ENCODE measurements around the gene DUOX2.
A peak's percentile ranks its signal among the peaks of the same experiment; 100 is the strongest.
"Not testable (repeated sequence)": the region's sequence is repeated elsewhere in the genome, so short reads cannot be mapped to it uniquely, and the experiment has no call there.

Gene DUOX2

GRCh38 chr15:45138814-45139765 lies 25.1 kb upstream of the DUOX2 start:
- DNase-seq = no peak

GRCh38 chr15:45137703-45138102 lies 23.7 kb upstream of the DUOX2 start:
- DNase-seq = no peak

DNA sequence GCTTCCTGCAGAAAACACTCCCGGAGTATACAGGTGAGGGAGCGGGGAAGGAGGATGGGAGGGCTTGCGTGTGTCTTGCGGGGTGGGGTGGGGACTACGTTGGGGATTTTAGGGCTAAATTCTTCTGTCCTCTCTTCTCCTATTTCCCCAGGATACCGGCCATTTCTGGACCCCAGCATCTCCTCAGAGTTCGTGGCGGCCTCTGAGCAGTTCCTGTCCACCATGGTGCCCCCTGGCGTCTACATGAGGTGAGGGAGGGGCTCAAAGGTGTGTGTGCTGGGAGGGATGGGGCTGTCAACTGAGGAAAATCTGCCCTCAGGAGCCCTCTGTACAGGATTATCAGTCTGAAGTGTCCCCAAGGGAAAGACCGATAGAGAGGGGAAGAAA lies 22.4 kb upstream of the DUOX2 start:
- DNase-seq = no peak

DNA sequence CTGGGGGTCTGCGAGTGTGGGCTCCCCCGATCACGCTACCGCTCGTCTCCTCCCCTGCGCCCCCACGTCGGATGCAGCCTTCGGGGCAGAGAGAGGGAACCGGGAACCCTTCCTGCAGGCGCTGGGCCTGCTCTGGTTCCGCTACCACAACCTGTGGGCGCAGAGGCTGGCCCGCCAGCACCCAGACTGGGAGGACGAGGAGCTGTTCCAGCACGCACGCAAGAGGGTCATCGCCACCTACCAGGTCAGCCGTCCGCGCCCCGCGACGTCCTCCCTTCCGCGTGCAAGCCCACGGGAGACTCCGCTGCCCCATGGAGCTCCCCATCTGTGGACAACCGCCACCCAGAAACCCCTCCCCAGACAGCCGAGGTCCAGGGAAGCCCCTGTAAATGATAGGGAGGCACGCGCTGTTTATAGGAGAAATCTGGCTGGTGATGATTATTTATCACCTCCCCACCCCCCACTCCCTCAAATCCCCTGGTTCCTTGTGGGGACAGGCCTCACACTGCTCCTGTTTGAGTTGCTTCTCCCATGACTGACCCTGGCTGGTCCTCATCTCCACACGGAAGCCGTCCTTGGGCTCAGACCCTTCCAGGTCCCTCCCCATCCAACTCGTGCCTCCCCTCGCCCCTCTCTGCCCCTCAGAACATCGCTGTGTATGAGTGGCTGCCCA lies 21.9 kb upstream of the DUOX2 start:
- not testable (repeated sequence) for DNase-seq

DNA sequence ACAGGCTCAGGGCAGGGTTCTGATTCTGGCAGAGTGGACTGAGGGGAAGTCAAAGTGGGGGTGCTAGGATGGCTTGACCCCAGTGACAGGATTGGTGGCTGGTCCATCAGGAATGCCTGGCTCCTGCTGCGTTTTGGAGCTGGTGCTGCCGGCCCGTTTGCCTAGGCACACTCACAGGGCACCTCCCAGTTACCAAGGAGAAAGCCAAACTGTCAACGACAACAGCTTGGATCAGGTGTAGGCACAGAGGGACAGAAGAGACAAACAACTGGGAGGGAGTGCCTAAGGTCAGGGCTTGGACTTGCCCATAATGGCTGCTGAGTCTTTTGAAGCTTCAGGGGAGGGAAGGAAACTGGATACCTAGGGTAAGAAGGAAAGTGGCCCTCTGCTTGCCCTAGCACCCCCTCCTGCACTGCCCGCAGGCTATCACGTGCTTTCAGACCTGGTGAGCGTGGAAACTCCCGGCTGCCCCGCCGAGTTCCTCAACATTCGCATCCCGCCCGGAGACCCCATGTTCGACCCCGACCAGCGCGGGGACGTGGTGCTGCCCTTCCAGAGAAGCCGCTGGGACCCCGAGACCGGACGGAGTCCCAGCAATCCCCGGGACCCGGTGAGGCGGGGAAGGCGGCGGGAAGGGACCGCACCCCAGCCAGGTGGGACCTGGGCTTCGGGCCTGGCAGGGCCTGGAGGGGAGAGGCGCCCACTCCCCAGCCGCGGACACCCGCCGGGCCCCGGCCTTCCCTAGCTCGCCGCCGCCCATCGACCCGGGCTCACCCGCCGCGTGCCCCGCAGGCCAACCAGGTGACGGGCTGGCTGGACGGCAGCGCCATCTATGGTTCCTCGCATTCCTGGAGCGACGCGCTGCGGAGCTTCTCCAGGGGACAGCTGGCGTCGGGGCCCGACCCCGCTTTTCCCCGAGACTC lies 21.0 kb upstream of the DUOX2 start:
- DNase-seq = no peak

DNA sequence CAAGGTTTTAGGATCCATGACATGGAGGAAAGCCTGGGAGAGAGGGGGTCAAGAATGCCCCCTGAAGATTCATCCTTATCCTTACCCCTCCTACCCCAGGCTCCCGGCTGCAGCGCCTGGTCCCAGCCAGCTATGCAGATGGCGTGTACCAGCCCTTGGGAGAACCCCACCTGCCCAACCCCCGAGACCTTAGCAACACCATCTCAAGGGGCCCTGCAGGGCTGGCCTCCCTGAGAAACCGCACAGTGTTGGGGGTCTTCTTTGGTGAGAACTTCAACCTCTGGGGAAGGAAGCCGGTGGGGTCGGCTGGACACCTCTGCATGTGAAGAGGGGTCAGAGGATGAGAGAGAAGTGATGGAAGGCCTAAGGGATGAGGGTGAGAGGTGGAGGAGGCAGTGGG lies 20.1 kb upstream of the DUOX2 start:
- DNase-seq = no peak

GRCh38 chr15:45133561-45133920 lies 19.6 kb upstream of the DUOX2 start:
- DNase-seq = no peak

- no peak for DNase-seq
Measured at GRCh38 chr15:45132844-45133560, 19.0 kb upstream of the DUOX2 start.

DNA sequence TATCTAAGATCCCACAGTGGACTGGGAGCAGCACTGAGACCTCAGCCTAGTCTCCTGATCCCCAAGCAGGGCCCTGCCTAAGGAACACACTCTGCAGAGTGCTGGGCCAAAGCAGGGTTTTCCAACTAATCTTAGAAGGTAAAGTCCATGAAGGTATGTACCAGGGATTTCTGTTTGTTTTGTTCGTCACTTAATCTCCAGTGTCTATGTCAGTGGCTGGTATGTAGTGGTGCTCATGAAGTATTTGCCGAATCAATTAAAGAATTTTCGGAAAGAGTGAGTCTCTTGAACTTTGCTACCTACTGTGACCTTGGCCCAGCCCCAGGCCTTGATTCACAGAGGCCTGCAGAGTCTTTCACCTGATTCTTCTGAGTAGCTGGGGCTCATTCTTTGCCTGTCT lies 17.5 kb upstream of the DUOX2 start:
- no peak for DNase-seq

DNA sequence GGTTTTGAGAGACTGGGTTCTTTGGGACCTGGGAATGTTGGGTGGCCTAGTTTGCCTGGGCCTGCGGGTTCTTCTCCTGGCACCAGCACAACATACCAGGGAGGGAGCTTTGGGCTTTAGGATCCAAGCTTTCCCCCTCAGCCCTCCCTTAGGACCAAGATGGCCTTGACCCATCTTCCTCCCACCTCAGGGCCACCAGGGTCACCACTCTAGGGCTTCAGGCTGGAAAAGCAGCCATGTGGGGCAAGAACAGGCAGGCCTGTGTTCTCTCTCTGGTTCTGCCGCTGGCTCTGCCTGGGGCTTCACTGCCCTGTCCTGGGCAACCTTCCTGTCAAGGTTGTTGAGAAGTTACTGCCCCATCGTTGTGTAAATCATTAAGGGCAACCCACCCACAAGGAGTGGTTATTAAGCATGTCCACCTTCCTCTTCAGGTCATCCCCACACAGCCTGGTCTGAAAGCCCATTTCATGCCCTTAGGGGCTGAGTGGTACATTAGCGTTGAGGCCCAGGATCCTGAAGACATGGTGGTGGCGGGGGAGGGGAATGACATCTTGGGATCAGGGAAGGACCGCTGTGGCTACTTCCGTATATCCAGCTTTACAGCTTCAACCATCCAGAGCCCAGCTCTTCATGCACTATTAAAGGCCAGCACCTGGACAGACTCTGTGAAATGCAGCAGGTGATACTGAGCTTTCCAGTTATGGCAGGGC lies 16.5 kb upstream of the DUOX2 start:
- DNase-seq = no peak

DNA sequence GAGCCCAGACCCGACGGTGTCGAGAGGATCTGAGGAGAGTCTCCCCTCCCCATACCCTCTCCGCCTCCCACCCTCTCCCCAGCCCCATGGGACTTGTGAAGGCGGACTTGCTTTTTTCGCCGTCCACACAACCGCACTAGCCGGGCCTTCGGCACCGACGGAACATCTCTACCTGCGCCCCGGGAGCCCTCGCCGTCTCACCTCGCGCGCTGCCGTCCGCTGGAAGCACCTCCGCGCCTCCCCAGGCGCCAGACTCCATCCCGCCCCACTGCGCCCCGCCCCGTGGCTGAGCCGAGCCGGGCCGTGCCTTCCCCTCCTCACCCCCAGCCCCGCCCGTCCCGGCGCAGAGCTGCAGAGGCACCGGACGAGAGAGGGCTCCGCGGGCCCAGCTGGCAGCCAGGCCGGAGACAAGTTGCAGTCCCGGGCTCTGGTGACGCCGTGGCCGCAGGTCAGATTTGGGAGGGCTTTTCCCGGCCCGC lies 15.7 kb upstream of the DUOX2 start, which contains the start of the genes DUOX1 and DUOXA1:
Gene DUOX1, plus strand, starts transcription at position 344 of the 479 bp plus-strand sequence. CDS start 1,973 bp downstream, outside the sequence.
Gene DUOXA1, minus strand, starts transcription at position 229 of the 479 bp plus-strand sequence. CDS start 6,865 bp downstream, outside the sequence.
- peak; percentile 32 for DNase-seq

- no peak for DNase-seq
Measured at GRCh38 chr15:45128971-45129639, 15.1 kb upstream of the DUOX2 start.

DNA sequence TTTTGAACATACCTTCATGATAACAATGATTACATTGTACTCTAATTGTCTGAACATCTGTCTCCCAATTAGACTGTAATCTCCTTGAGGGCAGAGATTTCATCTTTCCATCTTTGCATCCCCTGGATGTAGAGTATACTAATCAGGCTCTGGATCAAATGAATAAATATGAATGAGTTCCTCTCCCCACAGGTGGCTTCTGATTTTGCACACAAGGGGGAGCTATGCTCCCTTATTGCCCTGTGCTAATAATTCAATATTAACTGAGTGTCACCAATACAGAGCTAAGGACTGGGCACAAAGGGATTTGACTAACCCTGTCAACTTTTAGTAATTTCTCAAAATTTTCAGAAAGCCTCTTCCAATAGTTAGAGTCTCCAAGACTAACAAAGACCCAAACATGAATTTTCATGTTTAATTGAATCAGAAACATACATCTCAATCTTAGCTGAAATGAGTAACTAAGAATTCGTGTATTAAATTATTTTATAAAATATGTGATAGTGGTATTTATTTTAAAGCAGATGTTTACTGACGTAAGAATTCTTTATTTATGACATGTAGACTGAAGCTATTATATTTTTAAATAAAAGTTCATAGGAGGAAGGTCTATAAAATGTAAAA lies 12.7 kb upstream of the DUOX2 start:
- no peak for DNase-seq

- DNase-seq = no peak
Measured at GRCh38 chr15:45123397-45123796, 9.4 kb upstream of the DUOX2 start.

DNA sequence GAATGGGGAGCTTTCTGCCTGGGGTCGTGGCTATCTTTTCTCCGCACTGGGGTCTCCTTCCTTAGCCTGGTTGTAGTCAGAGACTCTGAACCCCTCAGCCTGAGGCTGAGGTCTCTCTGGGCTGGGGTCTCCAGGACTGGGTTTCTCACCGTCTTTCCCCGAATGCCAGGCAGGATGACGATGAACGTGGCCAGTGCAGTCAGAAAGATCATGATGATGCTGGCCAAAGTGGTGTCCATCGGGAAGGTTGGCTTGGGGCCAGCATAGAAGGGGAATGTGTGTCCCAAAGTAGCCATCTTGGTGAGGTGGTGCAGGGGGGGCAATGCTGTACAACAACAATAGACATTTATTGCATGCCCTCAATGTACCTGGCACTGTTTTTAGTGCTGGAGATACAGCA lies 8.7 kb upstream of the DUOX2 start:
- DNase-seq = no peak

GRCh38 chr15:45121706-45122417 lies 7.9 kb upstream of the DUOX2 start:
- DNase-seq = no peak

DNA sequence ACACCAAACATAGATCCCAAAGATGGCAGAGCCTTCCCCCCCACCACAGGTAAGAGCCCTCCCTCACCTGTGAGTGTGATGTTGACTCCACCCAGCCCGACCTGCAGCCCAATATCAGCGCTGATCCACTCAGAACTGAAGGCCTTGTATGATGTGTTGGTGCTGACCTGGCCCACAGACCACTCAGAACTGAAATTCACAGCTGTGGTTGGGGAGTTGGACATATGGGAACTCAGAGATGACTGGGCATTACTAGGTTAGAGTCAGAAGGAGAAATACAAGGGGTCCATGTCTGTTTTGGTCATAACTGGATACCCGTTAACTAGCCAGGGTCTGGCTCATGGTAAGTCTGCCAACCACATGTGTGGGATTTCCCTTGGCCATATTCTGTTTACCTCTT lies 7.0 kb upstream of the DUOX2 start:
- DNase-seq = no peak

DNA sequence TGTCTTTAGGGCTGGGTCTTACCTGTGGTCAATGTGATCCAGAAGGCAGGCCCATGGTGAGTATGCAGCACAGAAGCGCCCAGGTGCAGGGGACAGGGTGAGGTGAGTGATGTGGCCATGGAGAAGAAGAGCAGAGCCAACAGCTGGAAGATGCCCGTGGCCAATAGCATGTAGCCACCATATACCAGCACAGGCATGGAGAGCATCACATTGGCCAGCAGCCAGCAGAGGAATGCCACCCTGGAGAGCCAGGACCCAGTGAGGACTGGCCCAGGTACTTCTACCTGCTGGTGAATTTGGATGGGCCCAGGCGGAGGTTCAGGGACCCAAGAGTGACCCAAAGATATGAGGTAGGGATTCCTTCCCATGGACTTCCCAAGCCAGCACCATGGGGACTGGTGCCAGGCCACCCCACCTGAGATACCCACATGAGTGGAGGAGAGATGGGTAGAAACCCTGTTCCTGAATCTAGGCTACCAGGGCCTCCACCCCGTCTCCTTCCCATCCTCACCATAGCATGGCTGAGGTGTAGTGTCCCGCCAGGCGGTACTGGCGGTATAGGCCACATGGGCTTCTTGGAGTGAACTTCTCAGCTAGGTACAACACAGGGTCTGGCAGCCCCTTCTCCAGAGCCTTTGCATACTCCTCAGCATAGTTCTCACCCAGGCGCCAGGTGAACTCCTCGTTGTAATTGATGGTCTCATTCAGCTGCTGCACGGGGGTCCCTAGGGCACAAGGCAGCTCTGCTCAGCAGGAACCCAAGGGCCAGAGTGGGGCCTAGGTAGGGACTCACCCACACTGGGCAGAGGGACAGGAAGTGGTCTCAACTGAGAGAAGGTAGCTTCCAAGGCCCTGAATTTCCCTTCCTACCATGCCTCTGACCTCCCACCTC lies 6.4 kb upstream of the DUOX2 start:
- DNase-seq = no peak

- DNase-seq = no peak
Measured at GRCh38 chr15:45118996-45119395, 5.0 kb upstream of the DUOX2 start.
